Measurements from ENCODE around the gene CLDN24. TPM values are rescaled to one million over a fixed set of nuclear protein-coding genes. Genes with fewer than 3 reads are reported as not detected.

The CLDN24 gene
- not detected for total RNA-seq
- polyA plus RNA-seq (2013, experiment 1 of 2) = not detected
- not detected for polyA plus RNA-seq (2013, experiment 2 of 2)
- long read RNA-seq, experiment 1 = 0 reads
- long read RNA-seq, experiment 2, partial matches to known transcripts = 0 of 1 reads
- long read RNA-seq, experiment 2, other reads (novel, unspliced or antisense) = 0 of 1 reads
- long read RNA-seq, experiment 3 = 0 reads
- long read RNA-seq, experiment 4 = 0 reads

- no peaks in the 10 kb centered on the region for H3K27me3 ChIP-seq (ENCODE audit: control insufficient read depth, insufficient read depth, low read length, poor library complexity, severe bottlenecking)
- 93 to 97% methylated on average over 2 to 5 of the region's 5 CpGs for WGBS, 2 experiments (ENCODE audit: insufficient coverage in 1 of 2, insufficient read length in 1 of 2)
- Mint-ChIP-seq H3K4me1 (no peaks in the 10 kb centered on the region), H3K4me3 (no peak within 1 kb of the TSS), H3K27me3 (ENCODE audit: insufficient read depth) (no peaks in the 10 kb centered on the region), H3K27ac (no peak within 1 kb of the TSS), H3K36me3 (ENCODE audit: low read depth) (peaks cover 47% of the 10 kb centered on the region), H3K9me3 (peaks cover 24% of the 10 kb centered on the region)
- no peaks in the 10 kb centered on the region for H3K4me1 ChIP-seq (ENCODE audit: control insufficient read depth, insufficient read depth, low read length)
- H3K36me3 ChIP-seq (ENCODE audit: control insufficient read depth, insufficient read depth, low read length) = peaks cover 36% of the 10 kb centered on the region
- H3K9me3 ChIP-seq (ENCODE audit: control insufficient read depth, low read length) = peaks cover 20% of the 10 kb centered on the region
- no peak within 1 kb of the TSS for H3K27ac ChIP-seq (ENCODE audit: low read depth, low read length)
- no peak within 1 kb of the TSS for H3K9ac ChIP-seq (ENCODE audit: extremely low read depth, low read length, poor library complexity, severe bottlenecking)
- DNase-seq = no peak
- no peak for TF ChIP-seq CTCF (conservative IDR thresholded peaks at IDR 0.05)
- no peak within 1 kb of the TSS for H3K4me3 ChIP-seq (ENCODE audit: low read length)
These were observed at the start of gene CLDN24 for GRCh38 chr4:183322326-183322725. Gene CLDN24 (minus strand): TSS chr4:183322426. CDS start chr4:183322426, 0 bp downstream.

GRCh38 chr4:183370786-183371185 lies 48.6 kb upstream of the CLDN24 start:
- no peak for DNase-seq
- Histone ChIP-seq H3K27ac (ENCODE audit: low read depth, low read length) (no peak overlapping the region), H3K36me3 (ENCODE audit: control insufficient read depth, insufficient read depth, low read length) (no peaks in the 10 kb centered on the region), H3K27me3 (ENCODE audit: control insufficient read depth, insufficient read depth, low read length, poor library complexity, severe bottlenecking) (no peaks in the 10 kb centered on the region), H3K4me1 (ENCODE audit: control insufficient read depth, insufficient read depth, low read length) (no peaks in the 10 kb centered on the region), H3K9me3 (ENCODE audit: control insufficient read depth, low read length) (peaks cover 16% of the 10 kb centered on the region), H3K9ac (ENCODE audit: extremely low read depth, low read length, poor library complexity, severe bottlenecking) (no peak overlapping the region), H3K4me3 (ENCODE audit: low read length) (no peak overlapping the region)
- H3K27me3 Mint-ChIP-seq (ENCODE audit: insufficient read depth) = no peaks in the 10 kb centered on the region
- no peak overlapping the region for H3K4me3 Mint-ChIP-seq
- H3K4me1 Mint-ChIP-seq = no peaks in the 10 kb centered on the region
- WGBS, 2 experiments (ENCODE audit: insufficient coverage in 1 of 2, insufficient read length in 1 of 2) = 91 to 96% methylated on average over 2 to 12 of the region's 12 CpGs
- peaks cover 28% of the 10 kb centered on the region for H3K9me3 Mint-ChIP-seq
- no peak for TF ChIP-seq CTCF (conservative IDR thresholded peaks at IDR 0.05)
- no peak overlapping the region for H3K27ac Mint-ChIP-seq
- H3K36me3 Mint-ChIP-seq (ENCODE audit: low read depth) = peaks cover 6% of the 10 kb centered on the region

- peaks cover 15% of the 10 kb centered on the region for H3K4me1 Mint-ChIP-seq
- Histone ChIP-seq H3K27ac (ENCODE audit: low read depth, low read length) (no peak overlapping the region), H3K9ac (ENCODE audit: extremely low read depth, low read length, poor library complexity, severe bottlenecking) (no peak overlapping the region), H3K9me3 (ENCODE audit: control insufficient read depth, low read length) (peaks cover 12% of the 10 kb centered on the region), H3K36me3 (ENCODE audit: control insufficient read depth, insufficient read depth, low read length) (no peaks in the 10 kb centered on the region), H3K27me3 (ENCODE audit: control insufficient read depth, insufficient read depth, low read length, poor library complexity, severe bottlenecking) (no peaks in the 10 kb centered on the region), H3K4me1 (ENCODE audit: control insufficient read depth, insufficient read depth, low read length) (peaks cover 7% of the 10 kb centered on the region), H3K4me3 (ENCODE audit: low read length) (no peak overlapping the region)
- no peak for DNase-seq
- no peak overlapping the region for H3K27ac Mint-ChIP-seq
- no peaks in the 10 kb centered on the region for H3K27me3 Mint-ChIP-seq (ENCODE audit: insufficient read depth)
- WGBS, 2 experiments (ENCODE audit: insufficient coverage in 1 of 2, insufficient read length in 1 of 2) = 79 to 84% methylated on average over 7 to 8 of the region's 8 CpGs
- H3K9me3 Mint-ChIP-seq = peaks cover 23% of the 10 kb centered on the region
- peaks cover 6% of the 10 kb centered on the region for H3K36me3 Mint-ChIP-seq (ENCODE audit: low read depth)
- no peak for TF ChIP-seq CTCF (conservative IDR thresholded peaks at IDR 0.05)
- no peak overlapping the region for H3K4me3 Mint-ChIP-seq
These were observed 46.8 kb upstream of the CLDN24 start for GRCh38 chr4:183369073-183369472.
